ENCODE measurements around the gene AMPH. TPM values are rescaled to one million over a fixed set of nuclear protein-coding genes. Genes with fewer than 3 reads are reported as not detected.

AMPH gene
- total RNA-seq, 1 donor from 2014 or later: 22.1 TPM

GRCh38 chr7:38438970-38439369 is 192.2 kb downstream of the AMPH start:
- Histone ChIP-seq H3K4me1 (no peaks in the 10 kb centered on the region), H3K36me3 (no peaks in the 10 kb centered on the region), H3K27ac (no peak overlapping the region), H3K4me3 (no peak overlapping the region), H3K9me3 (no peaks in the 10 kb centered on the region), H3K27me3 (no peaks in the 10 kb centered on the region)
- TF ChIP-seq, protein P1, sequence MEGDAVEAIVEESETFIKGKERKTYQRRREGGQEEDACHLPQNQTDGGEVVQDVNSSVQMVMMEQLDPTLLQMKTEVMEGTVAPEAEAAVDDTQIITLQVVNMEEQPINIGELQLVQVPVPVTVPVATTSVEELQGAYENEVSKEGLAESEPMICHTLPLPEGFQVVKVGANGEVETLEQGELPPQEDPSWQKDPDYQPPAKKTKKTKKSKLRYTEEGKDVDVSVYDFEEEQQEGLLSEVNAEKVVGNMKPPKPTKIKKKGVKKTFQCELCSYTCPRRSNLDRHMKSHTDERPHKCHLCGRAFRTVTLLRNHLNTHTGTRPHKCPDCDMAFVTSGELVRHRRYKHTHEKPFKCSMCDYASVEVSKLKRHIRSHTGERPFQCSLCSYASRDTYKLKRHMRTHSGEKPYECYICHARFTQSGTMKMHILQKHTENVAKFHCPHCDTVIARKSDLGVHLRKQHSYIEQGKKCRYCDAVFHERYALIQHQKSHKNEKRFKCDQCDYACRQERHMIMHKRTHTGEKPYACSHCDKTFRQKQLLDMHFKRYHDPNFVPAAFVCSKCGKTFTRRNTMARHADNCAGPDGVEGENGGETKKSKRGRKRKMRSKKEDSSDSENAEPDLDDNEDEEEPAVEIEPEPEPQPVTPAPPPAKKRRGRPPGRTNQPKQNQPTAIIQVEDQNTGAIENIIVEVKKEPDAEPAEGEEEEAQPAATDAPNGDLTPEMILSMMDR (IDR thresholded peaks at IDR 0.05): no peak
- DNase-seq (ENCODE audit: low spot score in 2 of 2): no peak
- intact Hi-C loops (cut with DNase I): no loop called here

- Histone ChIP-seq H3K9me3 (no peaks in the 10 kb centered on the region), H3K4me1 (no peaks in the 10 kb centered on the region), H3K27ac (no peak overlapping the region), H3K4me3 (no peak overlapping the region), H3K27me3 (no peaks in the 10 kb centered on the region), H3K36me3 (no peaks in the 10 kb centered on the region)
- TF ChIP-seq, protein P1 (IDR thresholded peaks at IDR 0.05): no peak
- no peak for DNase-seq (ENCODE audit: low spot score in 2 of 2)
- intact Hi-C loops (cut with DNase I): no loop called here
These were observed 198.5 kb downstream of the AMPH start for GRCh38 chr7:38432671-38433070.

- TF ChIP-seq, protein P1 (IDR thresholded peaks at IDR 0.05): no peak
- Histone ChIP-seq H3K4me1 (no peaks in the 10 kb centered on the region), H3K27me3 (no peaks in the 10 kb centered on the region), H3K27ac (no peak overlapping the region), H3K4me3 (no peak overlapping the region), H3K9me3 (no peaks in the 10 kb centered on the region), H3K36me3 (no peaks in the 10 kb centered on the region)
- intact Hi-C loops (cut with DNase I): no loop called here
- DNase-seq (ENCODE audit: low spot score in 2 of 2): no peak
These were observed 199.1 kb downstream of the AMPH start for GRCh38 chr7:38432080-38432479.

GRCh38 chr7:38429057-38429456 is 202.1 kb downstream of the AMPH start:
- TF ChIP-seq, protein P1 (IDR thresholded peaks at IDR 0.05): no peak
- no peak overlapping the region for H3K4me3 ChIP-seq
- H3K27ac ChIP-seq: no peak overlapping the region
- no peaks in the 10 kb centered on the region for H3K9me3 ChIP-seq
- no peaks in the 10 kb centered on the region for H3K4me1 ChIP-seq
- intact Hi-C loops (cut with DNase I): no loop called here
- H3K36me3 ChIP-seq: no peaks in the 10 kb centered on the region
- no peaks in the 10 kb centered on the region for H3K27me3 ChIP-seq
- no peak for DNase-seq (ENCODE audit: low spot score in 2 of 2)

DNA sequence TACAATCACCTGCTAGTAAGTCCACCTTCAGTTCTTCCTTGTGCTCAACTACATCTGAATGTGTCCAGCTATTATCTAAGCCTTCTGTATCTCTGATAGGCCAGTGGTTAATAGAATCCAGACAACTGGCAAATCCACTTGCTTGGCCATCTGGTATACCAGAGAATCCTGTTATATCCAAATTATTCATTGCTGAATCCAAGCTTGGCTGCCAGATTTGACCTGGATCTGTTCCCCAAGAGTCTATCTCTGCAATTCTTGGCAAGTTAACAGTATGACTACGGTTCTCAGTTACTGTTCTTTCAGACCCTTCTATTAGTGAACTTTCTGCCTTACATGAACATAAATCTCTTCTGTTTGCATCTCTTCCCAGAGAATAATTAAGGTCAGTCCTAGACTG is 203.1 kb downstream of the AMPH start:
- H3K36me3 ChIP-seq: no peaks in the 10 kb centered on the region
- intact Hi-C loops (cut with DNase I): no loop called here
- H3K27me3 ChIP-seq: no peaks in the 10 kb centered on the region
- H3K9me3 ChIP-seq: no peaks in the 10 kb centered on the region
- no peak overlapping the region for H3K4me3 ChIP-seq
- H3K27ac ChIP-seq: no peak overlapping the region
- TF ChIP-seq, protein P1 (IDR thresholded peaks at IDR 0.05): no peak
- no peak for DNase-seq (ENCODE audit: low spot score in 2 of 2)
- no peaks in the 10 kb centered on the region for H3K4me1 ChIP-seq

DNA sequence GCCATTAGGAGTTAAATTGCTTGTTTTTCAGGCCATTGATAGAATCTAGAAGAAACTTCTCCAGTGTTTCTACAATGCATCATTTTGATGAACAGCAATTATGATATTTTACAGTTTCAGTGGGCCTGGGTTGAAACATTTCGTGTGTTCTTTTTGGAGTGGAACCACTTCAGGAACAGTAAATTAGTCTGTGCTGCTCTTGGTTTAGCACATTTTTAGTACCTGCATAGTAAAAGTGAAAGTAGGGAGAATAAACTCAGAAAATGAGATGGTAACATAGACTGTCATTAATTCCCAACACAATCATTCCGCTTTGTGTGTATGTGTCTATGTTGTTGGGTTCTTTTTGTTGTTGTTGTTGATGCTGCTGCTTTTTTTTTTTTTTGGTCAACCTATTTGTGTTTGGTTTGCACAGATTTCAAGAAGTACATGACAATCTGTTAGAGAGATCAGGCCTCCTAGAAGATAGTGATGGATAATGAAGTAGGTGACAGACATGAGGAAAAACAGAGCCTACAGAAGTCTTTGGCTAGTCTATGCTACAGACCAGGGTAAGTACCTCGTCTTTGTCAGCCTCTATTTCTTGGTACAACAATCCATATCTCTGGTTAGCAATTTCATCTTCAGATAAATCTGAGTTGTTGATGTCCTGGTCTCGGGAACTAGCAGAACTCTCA is 203.8 kb downstream of the AMPH start:
- intact Hi-C loops (cut with DNase I): no loop called here
- H3K4me3 ChIP-seq: no peak overlapping the region
- TF ChIP-seq, protein P1 (IDR thresholded peaks at IDR 0.05): no peak
- no peaks in the 10 kb centered on the region for H3K9me3 ChIP-seq
- no peaks in the 10 kb centered on the region for H3K4me1 ChIP-seq
- no peaks in the 10 kb centered on the region for H3K36me3 ChIP-seq
- H3K27me3 ChIP-seq: no peaks in the 10 kb centered on the region
- DNase-seq (ENCODE audit: low spot score in 2 of 2): no peak
- no peak overlapping the region for H3K27ac ChIP-seq

Data from ascending aorta (tissue), 2 donors.